GM19372 (cell line): Measurements from ENCODE around the gene LYRM7.
"Not testable (repeated sequence)": the region's sequence is repeated elsewhere in the genome, so short reads cannot be mapped to it uniquely, and the experiment has no call there.

Experiments
- ATAC-seq: cut with Tn5 transposase; IDR thresholded peaks from one replicate; pipeline ENCODE4 v1.9.1; 2021; ENCODE audit warnings: mild to moderate bottlenecking, low read depth, moderate library complexity; ENCODE audit not compliant: unreplicated experiment

The LYRM7 gene

DNA sequence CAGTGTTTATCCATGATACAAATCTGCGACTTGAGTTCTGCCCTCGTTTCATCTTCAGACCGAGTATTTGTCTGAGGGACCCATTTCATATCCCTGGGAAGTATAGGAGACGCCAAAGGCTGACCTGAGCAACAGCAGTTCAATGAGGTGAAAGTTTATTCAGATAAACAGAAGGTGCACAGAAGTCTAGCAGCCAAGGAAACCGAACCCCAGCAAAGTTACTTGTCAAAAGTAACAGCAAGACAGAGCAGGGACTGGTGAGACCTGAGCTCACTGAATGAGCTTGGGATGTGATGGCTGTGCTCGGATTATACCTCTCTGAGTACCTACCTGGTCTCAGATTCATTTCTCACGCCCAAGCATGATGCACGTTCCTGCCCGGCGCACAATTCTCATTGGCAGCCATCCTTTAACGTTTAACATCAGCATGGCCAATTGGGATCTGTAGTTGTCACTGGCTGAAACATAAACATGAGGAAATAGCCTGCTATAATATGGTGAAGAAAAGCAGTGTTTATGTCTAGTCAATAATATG is 599 bp downstream of the LYRM7 start:
- ATAC-seq, result no peak

GRCh38 chr5:131180407-131180806 is 9.7 kb downstream of the LYRM7 start:
- ATAC-seq, result no peak

DNA sequence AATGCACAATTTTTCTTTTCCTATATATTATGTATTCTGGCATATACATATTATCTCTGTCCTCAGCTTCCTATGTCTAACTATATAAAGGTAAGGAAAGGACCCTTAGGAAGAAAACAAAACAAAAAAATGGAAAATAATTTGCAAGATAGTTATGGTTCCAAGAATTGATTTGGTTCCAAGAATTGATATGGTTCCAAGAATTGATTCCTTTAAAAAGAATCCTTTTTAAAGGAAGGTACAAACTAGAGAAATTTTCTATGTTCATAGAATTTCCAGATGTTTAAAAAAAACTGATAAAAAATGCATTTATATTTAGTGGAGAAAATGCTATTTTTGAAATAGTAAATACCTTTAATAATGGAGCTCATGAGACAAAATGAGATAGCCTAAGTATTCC is 12.1 kb downstream of the LYRM7 start:
- ATAC-seq, result no peak

DNA sequence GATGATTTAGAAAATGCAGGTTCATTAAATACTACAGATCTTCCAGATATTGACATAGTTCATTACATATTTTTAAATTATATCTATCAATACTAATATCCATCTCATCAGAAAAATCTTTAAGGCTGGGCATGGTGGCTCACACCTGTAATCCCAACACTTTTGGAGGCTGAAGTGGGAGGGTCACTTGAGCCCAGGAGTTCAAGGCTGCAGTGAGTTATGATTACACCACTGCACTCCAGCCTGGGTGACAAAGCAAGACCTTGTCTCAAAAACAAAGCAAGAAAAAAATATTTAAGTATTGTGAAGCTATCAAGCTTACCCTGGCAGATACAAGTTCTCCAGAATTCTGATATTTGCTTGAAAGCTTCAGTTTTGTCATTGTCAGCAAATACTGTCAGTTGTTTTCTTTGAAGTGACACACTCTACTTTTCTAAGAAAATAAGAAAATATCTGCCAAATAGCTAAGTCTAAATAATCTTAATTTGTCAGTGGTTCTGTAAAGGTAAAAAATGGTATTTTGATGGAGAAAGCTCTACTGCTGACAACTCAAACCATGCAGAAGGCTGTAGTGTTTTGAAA is 14.9 kb downstream of the LYRM7 start:
- ATAC-seq, result no peak

DNA sequence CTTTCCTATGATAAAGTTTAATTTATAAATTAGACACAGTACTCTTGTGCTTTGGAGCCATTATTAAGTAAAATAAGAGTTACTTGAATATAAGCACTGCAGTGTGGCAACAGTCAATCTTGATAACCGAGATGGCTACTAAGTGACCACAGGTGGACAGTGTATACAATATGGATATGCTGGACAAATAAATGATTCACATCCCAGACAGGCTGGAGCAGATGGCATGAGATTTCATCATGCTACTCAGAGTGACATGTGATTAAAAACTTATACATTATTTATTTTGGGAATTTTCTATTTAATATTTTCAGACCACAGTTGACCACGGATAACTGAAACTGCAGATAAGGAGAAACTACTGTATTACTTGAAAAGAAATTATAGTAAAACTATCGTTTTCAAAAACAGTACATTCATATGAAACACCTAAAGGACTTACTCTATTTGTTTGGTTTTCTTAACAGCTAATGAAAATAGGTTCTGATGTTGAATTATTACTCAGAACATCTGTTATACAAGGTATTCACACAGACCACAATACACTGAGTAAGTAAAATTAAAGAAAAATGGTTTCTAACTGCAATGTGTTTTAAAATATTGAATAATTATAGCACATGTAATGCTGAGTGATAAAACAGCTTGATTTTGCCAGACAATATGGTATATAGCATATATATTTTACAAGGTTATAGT is 16.0 kb downstream of the LYRM7 start:
- no peak for ATAC-seq

DNA sequence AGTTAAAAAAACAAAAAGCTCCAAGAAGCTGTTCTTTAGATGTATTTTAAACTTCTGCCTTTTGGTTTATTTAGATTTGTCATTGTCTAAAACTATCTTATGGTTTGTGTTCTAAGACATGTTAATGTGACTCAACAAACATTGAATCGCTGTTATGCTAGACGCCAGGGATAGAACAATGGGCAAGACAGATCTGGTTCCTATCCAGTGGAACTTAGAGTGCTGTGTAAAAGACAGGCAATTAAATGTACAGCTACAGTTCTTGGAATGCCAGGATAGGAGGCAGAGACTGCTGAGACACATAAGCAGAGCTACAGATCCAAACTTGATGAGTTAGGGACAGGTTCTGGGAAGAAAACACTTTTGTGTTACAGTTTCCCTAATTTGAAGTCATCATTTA is 22.4 kb downstream of the LYRM7 start:
- ATAC-seq, result no peak

GRCh38 chr5:131193897-131194296 is 23.2 kb downstream of the LYRM7 start:
- ATAC-seq, result not testable (repeated sequence)

- ATAC-seq, result no peak
Observed at GRCh38 chr5:131194725-131195124, 24.0 kb downstream of the LYRM7 start.

DNA sequence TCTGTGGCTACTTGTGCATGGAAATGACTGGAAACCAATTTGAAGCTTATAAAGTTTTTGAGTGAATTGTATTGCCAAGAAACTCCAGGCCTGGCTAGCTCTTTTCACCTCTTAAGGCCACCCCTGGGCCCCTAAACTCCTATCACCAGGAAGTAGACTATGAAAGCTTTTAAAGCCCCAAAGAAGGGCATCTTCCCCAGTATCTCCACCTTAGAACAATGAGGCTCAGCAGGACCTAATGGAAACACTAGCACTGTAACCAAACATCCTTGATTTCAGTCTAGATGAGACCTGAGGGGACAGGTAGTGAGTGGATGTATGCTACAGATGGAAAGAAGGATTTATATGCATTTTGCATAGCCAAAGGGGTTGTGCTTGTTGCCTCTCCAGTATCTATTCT is 25.0 kb downstream of the LYRM7 start:
- no peak for ATAC-seq

- ATAC-seq, result no peak
Observed at GRCh38 chr5:131196331-131196730, 25.6 kb downstream of the LYRM7 start.

DNA sequence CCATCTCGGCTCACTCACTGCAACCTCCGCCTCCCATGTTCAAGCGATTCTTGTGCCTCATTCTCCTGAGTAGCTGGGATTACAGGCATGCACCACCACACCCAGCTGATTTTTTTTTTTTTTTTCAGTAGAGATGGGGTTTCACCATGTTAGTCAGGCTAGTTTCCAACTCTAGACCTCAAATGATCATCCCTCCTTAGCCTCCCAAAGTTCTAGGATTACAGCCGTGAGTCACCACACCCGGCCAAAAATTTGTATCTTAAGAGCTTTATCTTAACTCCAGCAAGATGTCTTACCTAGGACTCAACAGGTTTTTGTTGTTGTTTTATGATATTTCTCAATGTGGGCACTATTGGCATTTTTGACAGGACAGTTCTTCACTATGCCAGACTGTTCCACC is 27.9 kb downstream of the LYRM7 start:
- no peak for ATAC-seq

GRCh38 chr5:131200560-131200959 is 29.8 kb downstream of the LYRM7 start:
- ATAC-seq, result no peak

DNA sequence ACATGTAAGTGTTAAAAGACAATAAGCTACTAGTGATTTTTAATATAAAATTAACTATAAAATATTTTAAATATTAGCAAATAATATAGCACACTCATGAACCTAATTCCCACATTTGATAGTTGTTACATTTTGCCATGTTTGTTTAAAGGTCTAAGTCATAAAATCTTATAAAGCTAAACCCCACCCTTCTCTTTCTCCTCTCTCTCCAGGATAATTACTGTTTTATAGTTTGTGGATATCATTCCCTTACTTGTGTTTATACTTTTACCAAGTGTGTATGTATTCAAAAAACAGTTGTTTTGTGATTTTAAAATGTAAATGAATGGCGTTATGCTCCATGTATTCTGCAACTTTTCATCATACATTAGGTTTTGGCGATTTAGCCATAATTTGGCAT is 34.2 kb downstream of the LYRM7 start:
- ATAC-seq, result no peak

DNA sequence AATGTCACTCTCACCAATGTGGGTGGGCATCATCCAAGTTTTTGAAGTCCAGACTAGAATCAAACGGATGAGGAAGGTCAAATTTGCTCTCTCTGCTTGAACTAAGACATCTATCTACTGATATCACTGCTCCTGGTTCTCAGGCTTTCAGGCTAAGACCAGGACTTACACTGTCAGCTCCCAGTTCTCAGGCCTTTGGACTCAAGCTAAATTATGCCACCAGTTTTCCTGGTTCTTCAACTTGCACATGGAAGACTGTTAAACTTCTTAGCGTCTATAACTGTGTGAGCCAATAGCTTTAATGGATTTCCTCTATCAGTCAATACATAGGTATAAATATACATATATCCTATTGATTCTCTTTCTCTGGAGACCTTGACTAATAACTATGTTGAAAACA is 35.3 kb downstream of the LYRM7 start:
- ATAC-seq, result no peak

DNA sequence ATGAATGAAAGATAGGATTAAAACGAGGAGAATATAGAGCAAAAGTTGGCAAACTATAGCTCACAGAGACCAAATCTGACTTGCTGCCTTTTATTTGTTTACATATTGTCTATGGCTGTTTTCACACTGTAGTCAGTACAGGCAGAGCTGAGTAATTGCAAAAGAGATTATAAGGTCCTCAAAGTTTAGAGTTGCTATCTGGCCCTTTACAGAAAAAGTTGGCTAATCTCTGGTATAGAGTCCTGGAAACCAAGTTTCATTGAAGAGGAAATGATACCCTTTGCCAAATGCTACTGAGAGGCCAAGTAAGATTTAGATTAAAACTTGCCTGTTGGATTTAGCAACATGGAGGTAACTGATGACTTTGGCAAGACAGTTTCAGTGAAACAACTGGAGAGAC is 36.0 kb downstream of the LYRM7 start:
- ATAC-seq, result no peak

GRCh38 chr5:131209175-131209505 is 38.4 kb downstream of the LYRM7 start:
- no peak for ATAC-seq

- ATAC-seq, result peak; percentile 83
Observed at GRCh38 chr5:131209506-131210150, 38.9 kb downstream of the LYRM7 start.

- peak; percentile 3 for ATAC-seq
Observed at GRCh38 chr5:131210151-131210510, 39.4 kb downstream of the LYRM7 start.

DNA sequence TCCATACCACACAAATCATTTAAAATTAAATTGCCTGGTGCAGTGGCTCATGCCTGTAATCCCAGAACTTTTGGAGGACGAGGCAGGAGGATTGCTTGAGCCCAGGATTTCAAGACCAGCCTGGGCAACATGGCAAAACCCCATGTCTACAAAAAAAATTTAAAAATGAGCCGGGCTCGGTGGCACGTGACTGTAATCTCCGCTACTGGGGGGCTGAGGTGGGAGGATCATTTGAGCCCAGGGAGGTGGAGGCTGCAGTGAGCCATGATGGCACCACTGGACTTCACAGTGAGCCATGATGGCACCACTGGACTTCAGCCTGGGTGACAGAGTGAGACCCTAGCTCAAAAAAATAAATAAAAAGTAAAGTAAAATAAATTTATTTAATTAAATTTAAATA is 40.9 kb downstream of the LYRM7 start:
- ATAC-seq, result no peak

- peak; percentile 38 for ATAC-seq
Observed at GRCh38 chr5:131212471-131213021, 41.8 kb downstream of the LYRM7 start.

GRCh38 chr5:131214609-131215227 is 44.0 kb downstream of the LYRM7 start:
- ATAC-seq, result no peak
